Astrocyte (in vitro differentiated cells and primary cell): ENCODE data around the gene DHX38. TPM values are rescaled to one million over a fixed set of nuclear protein-coding genes. Genes with fewer than 3 reads are reported as not detected.

Source experiments
- DNase-seq: peaks from one replicate; pipeline ENCODE4 v3.0.0-alpha.2; 2010; ENCODE audit warnings: low read depth
- FAIRE-seq: peaks from 2 replicates; lab custom pipeline; 2011; peaks lifted over from hg19 to GRCh38; lab: Jason Lieb, UNC
- H2AFZ ChIP-seq: 2 replicates; pipeline ENCODE4 v1.6.0; 2012; ENCODE audit warnings: low read depth, low read length, inconsistent platforms
- H3K27ac ChIP-seq: 2 replicates; pipeline ENCODE4 v1.5.1; 2011; ENCODE audit warnings: low read depth, low read length, inconsistent platforms
- H3K27me3 ChIP-seq: 2 replicates; pipeline ENCODE4 v1.6.0; 2011; ENCODE audit warnings: low read length, inconsistent platforms; ENCODE audit not compliant: insufficient read depth
- H3K36me3 ChIP-seq: 2 replicates; pipeline ENCODE4 v1.5.1; 2011; ENCODE audit warnings: low read length, inconsistent platforms; ENCODE audit not compliant: insufficient read depth
- H3K4me1 ChIP-seq: 2 replicates; pipeline ENCODE4 v1.5.1; 2011; ENCODE audit warnings: low read length, inconsistent platforms; ENCODE audit not compliant: insufficient read depth
- H3K4me2 ChIP-seq: 2 replicates; pipeline ENCODE4 v1.6.0; 2012; ENCODE audit warnings: low read length, inconsistent platforms
- H3K4me3 ChIP-seq: 2 replicates; pipeline ENCODE4 v1.5.1; 2011; ENCODE audit warnings: low read depth, mild to moderate bottlenecking, low read length, inconsistent platforms; ENCODE audit not compliant: insufficient read depth
- H3K79me2 ChIP-seq: 2 replicates; pipeline ENCODE4 v1.6.0; 2012; ENCODE audit warnings: mild to moderate bottlenecking, low read length, inconsistent platforms; ENCODE audit not compliant: insufficient read depth
- H3K9ac ChIP-seq: 2 replicates; pipeline ENCODE4 v1.6.0; 2012; ENCODE audit warnings: mild to moderate bottlenecking, low read length, inconsistent platforms
- H3K9me3 ChIP-seq: 2 replicates; pipeline ENCODE4 v1.5.1; 2012; ENCODE audit warnings: low read depth, mild to moderate bottlenecking, low read length, inconsistent platforms; ENCODE audit not compliant: insufficient read depth
- H4K20me1 ChIP-seq: 2 replicates; pipeline ENCODE4 v1.6.0; 2012; ENCODE audit warnings: low read length, inconsistent platforms; ENCODE audit not compliant: insufficient read depth
- H3K27ac Mint-ChIP-seq: one replicate; pipeline ENCODE4 v1.8.0; 2021; ENCODE audit warnings: mild to moderate bottlenecking, mixed read lengths; ENCODE audit not compliant: unreplicated experiment
- H3K27me3 Mint-ChIP-seq: one replicate; pipeline ENCODE4 v1.8.0; 2021; ENCODE audit warnings: low read depth, mixed read lengths; ENCODE audit not compliant: unreplicated experiment
- H3K36me3 Mint-ChIP-seq: one replicate; pipeline ENCODE4 v1.8.0; 2021; ENCODE audit warnings: low read depth, mixed read lengths; ENCODE audit not compliant: unreplicated experiment
- H3K4me1 Mint-ChIP-seq: one replicate; pipeline ENCODE4 v1.8.0; 2021; ENCODE audit warnings: low read depth, mixed read lengths; ENCODE audit not compliant: unreplicated experiment
- H3K4me3 Mint-ChIP-seq: one replicate; pipeline ENCODE4 v1.8.0; 2021; ENCODE audit warnings: mild to moderate bottlenecking, moderate library complexity, mixed read lengths; ENCODE audit not compliant: unreplicated experiment
- H3K9me3 Mint-ChIP-seq: one replicate; pipeline ENCODE4 v1.8.0; 2021; ENCODE audit warnings: mild to moderate bottlenecking, mixed read lengths; ENCODE audit not compliant: unreplicated experiment
- CTCF ChIP-seq: IDR thresholded peaks from 2 replicates; pipeline ENCODE4 v1.5.1; 2011; ENCODE audit warnings: low read depth, mild to moderate bottlenecking, inconsistent platforms, low read length, moderate library complexity; ENCODE audit not compliant: insufficient read depth
- EZH2 ChIP-seq: IDR thresholded peaks from 2 replicates; pipeline ENCODE4 v1.6.1; 2012; ENCODE audit warnings: mild to moderate bottlenecking, low read length, inconsistent platforms; ENCODE audit not compliant: insufficient read depth
- total RNA-seq: library from RNA; stranded (reverse); gene quantifications from 2 replicates; pipeline ENCODE4 v1.2.1, GENCODE V29; 2021

The DHX38 gene
- total RNA-seq, 1 donor from 2014 or later: 49.0 TPM

DNA sequence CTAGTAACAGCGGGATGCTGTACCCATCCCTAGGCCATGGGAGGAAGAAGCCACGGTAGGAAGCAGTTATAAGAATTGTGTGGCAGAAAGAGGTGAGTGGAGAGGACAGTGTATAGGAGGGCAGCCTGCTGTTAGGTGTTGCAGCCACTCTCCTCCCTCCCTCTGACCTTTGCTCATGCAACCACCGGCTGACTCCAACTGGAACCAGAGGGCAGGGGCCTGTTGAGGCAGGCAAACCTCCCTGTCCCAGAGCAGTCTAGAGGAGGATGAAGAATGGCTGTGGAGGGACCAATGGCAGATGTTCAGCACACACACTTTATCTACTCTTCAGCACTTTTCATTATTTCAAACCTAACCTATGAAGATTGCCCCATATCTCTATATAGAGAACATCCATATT, 2.4 kb upstream of the DHX38 start:
- peak overlapping the region; percentile 36 for H3K4me3 Mint-ChIP-seq
- Histone ChIP-seq H3K27ac (no peak overlapping the region), H3K9me3 (no peaks in the 10 kb centered on the region), H4K20me1 (peaks cover 33% of the 10 kb centered on the region), H3K4me1 (peaks cover 9% of the 10 kb centered on the region), H2AFZ (no peak overlapping the region), H3K27me3 (no peaks in the 10 kb centered on the region), H3K4me3 (no peak overlapping the region), H3K79me2 (peaks cover 62% of the 10 kb centered on the region), H3K36me3 (peaks cover 27% of the 10 kb centered on the region), H3K4me2 (no peak overlapping the region), H3K9ac (no peak overlapping the region)
- H3K27me3 Mint-ChIP-seq: no peaks in the 10 kb centered on the region
- no peak overlapping the region for H3K27ac Mint-ChIP-seq
- H3K9me3 Mint-ChIP-seq: no peaks in the 10 kb centered on the region
- H3K4me1 Mint-ChIP-seq: peaks cover 16% of the 10 kb centered on the region
- DNase-seq (no peak), FAIRE-seq (no peak)
- TF ChIP-seq EZH2 (no peak), CTCF (no peak)
- H3K36me3 Mint-ChIP-seq: peaks cover 4% of the 10 kb centered on the region

DNA sequence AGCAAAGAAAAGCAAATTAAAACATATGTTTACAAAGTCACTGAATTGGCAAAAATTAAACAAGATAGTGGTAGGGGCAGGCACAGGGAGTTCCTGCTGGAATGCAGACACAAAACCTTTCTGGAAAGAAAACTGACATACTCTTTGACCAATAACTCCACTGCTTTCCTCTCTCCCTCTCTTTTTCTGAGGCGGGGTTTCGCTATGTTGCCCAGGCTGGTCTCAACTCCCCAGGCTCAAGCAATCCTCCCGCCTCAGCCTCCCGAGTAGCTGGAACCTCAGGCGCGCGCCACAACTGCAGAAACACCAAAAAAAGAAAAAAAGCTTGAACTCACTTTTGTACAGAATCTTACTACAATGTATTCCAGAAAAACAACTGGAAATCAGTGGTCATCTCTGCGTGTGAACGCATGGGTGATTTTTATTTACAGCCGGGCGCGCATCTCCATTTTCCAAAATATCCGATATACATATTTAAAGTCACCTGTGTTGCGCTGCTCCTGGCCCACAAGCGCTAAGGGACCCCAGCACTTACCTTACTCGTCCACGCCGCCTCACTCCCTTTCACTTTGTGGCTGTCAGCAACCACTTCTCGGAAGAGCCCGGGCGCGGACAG, 707 bp upstream of the DHX38 start:
- Histone ChIP-seq H3K27ac (peak overlapping the region; percentile 40), H3K4me3 (peak overlapping the region; percentile 88), H3K9me3 (no peaks in the 10 kb centered on the region), H3K9ac (peak overlapping the region; percentile 92), H3K79me2 (peaks cover 74% of the 10 kb centered on the region), H3K27me3 (no peaks in the 10 kb centered on the region), H4K20me1 (peaks cover 38% of the 10 kb centered on the region), H3K4me1 (peaks cover 9% of the 10 kb centered on the region), H2AFZ (peak overlapping the region; percentile 75), H3K36me3 (peaks cover 29% of the 10 kb centered on the region), H3K4me2 (peak overlapping the region; percentile 90)
- H3K4me3 Mint-ChIP-seq: peak overlapping the region; percentile 99
- H3K9me3 Mint-ChIP-seq: no peaks in the 10 kb centered on the region
- H3K4me1 Mint-ChIP-seq: peaks cover 16% of the 10 kb centered on the region
- peaks cover 6% of the 10 kb centered on the region for H3K36me3 Mint-ChIP-seq
- peak overlapping the region; percentile 94 for H3K27ac Mint-ChIP-seq
- H3K27me3 Mint-ChIP-seq: no peaks in the 10 kb centered on the region
- no peak for TF ChIP-seq EZH2
- no peak for TF ChIP-seq CTCF
- DNase-seq: peak; percentile 73
- no peak for FAIRE-seq

- Histone ChIP-seq H3K27me3 (no peaks in the 10 kb centered on the region), H3K4me3 (peak overlapping the region; percentile 88), H3K27ac (peak overlapping the region; percentile 85), H4K20me1 (peaks cover 38% of the 10 kb centered on the region), H3K4me2 (peak overlapping the region; percentile 90), H3K4me1 (peaks cover 9% of the 10 kb centered on the region), H3K9me3 (no peaks in the 10 kb centered on the region), H2AFZ (peak overlapping the region; percentile 76), H3K9ac (peak overlapping the region; percentile 92), H3K79me2 (peaks cover 74% of the 10 kb centered on the region), H3K36me3 (peaks cover 24% of the 10 kb centered on the region)
- H3K27me3 Mint-ChIP-seq: no peaks in the 10 kb centered on the region
- peak overlapping the region; percentile 99 for H3K4me3 Mint-ChIP-seq
- H3K4me1 Mint-ChIP-seq: peaks cover 16% of the 10 kb centered on the region
- H3K9me3 Mint-ChIP-seq: no peaks in the 10 kb centered on the region
- FAIRE-seq: no peak
- TF ChIP-seq CTCF: no peak
- TF ChIP-seq EZH2: no peak
- H3K36me3 Mint-ChIP-seq: peaks cover 6% of the 10 kb centered on the region
- no peak for DNase-seq
- peak overlapping the region; percentile 94 for H3K27ac Mint-ChIP-seq
Observed at GRCh38 chr16:72094266-72094610, 591 bp downstream of the DHX38 start.
